NOMO-1 treated with dmso at 0.1 percent for 144 hours (cell line): ENCODE measurements around the gene HYLS1.
"Not testable (repeated sequence)": the region's sequence is repeated elsewhere in the genome, so short reads cannot be mapped to it uniquely, and the experiment has no call there.

Source experiments
- DNase-seq: peaks from one replicate; lab custom pipeline; 2025; ENCODE audit not compliant: unreplicated experiment; lab: John Stamatoyannopoulos, UW

HYLS1 gene, protein sequence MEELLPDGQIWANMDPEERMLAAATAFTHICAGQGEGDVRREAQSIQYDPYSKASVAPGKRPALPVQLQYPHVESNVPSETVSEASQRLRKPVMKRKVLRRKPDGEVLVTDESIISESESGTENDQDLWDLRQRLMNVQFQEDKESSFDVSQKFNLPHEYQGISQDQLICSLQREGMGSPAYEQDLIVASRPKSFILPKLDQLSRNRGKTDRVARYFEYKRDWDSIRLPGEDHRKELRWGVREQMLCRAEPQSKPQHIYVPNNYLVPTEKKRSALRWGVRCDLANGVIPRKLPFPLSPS

DNA sequence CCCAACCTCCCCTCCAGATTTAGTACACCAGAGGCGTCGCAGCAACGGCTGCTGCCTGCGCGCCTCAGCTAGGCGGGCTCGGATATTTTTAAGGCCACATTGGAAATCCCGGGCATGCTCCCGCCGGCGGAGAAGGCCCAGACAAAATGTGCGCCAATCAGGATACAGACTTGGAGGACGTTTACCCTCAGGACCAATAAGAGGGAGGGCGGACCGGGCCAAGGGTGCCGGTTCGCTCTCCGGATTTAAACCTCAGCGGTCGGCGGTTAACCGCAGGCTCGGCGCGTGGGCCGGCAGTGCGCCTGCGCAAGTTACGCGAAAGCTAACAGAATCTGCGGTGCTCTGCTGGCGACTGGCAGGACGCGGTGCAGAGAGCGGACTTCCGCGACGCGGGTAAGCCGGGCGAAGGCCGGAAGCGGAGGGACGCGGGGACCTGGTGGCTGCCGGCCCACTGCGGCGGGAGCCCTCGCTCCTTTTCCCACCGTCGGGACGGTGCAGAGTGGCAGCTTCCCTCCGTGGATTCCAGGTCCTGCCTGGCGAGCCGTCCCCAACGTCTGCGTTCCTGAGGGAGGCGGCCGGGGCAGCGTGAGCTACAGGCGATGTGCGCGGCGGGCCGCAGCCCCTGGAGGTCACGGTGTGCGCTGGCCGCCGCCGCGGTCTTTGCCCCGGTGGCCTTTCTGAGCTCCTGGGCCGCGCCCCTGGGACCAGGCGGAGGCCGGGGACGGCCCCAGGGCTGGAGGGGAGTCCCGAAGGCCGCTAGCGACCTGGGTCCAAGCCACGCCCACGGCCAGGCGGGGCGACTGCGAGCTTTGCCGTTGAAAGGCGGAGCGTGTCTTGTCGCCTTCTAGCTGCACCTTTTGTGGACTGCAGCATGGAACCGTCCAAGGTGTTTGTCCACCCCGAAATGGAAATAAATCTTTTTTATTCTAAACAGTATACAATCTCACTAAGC is at the start of gene HYLS1:
Gene HYLS1 (plus strand): TSS at position 296 of the 952 bp plus-strand sequence. CDS start 11,701 bp downstream, outside the sequence.
- peak; percentile 92 for DNase-seq

DNA sequence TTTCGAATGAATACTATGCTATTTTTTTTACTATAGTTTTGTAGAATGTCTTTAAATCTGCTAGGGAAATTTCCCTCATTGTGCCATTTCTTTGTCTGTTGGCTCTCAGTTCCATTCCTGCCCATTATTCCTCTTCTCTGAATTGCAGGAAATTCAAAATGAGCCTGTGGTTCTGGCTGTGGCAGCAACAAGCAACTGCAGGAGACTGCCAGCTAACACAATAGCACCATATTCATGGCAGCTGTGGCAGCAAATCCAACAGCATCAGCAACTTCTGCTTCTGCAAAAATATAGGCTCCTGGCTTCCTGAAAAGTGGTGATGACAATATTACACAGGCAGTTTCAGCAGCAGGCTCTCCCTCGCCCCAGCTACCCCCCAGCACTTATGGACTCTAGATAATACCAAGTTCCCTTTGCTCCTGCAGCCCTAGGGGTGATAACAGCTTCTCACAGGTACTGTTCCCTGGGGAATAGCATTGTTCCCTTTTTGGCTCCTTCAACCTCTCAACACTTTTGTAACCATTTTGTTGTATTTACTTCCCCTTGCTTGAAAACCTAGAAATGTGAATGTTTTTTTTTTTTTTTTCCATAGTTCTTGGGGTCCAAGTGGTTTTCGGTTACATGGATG is 45.0 kb upstream of the HYLS1 start:
- no peak for DNase-seq

DNA sequence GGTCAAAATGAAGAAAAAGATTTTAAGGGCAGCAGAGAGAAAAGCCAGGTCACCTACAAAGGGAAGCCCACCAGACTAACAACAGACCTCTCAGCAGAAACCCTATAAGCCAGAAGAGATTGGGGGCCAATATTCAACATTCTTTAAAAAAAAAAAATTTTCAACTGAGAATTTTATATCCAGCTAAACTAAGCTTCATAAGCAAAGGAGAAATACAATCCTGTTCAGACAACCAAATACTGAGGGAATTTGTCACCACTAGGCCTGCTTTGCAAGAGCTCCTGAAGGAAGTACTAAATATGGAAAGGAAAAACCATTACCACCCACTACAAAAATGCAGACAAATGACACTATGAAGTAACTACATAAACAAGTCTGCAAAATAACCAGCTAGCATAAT is 41.3 kb upstream of the HYLS1 start:
- no peak for DNase-seq

DNA sequence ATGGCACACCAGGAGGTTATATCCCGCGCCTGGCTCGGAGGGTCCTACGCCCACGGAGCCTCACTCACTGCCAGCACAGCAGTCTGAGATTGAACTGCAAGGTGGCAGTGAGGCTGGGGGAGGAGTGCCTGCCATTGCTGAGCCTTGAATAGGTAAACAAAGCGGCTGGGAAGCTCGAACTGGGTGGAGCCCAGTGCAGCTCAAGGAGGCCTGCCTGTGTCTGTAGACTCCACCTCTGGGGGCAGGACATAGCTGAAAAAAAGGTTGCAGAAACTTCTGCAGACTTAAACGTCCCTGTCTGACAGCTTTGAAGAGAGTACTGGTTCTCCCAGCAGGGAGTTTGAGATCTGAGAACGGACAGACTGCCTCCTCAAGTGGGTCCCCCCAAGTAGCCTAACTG is 29.8 kb upstream of the HYLS1 start:
- not testable (repeated sequence) for DNase-seq

DNA sequence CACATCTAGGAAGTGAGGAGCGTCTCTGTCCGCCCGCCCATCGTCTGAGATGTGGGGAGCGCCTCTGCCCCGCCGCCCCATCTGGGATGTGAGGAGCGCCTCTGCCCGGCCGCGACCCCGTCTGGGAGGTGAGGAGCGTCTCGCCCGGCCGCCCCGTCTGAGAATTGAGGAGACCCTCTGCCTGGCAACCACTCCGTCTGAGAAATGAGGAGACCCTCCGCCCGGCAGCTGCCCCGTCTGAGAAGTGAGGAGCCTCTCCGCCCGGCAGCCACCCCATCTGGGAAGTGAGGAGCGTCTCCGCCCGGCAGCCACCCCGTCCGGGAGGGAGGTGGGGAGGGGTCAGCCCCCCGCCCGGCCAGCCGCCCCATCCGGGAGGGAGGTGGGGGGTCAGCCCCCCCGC is 24.7 kb upstream of the HYLS1 start:
- DNase-seq: not testable (repeated sequence)

DNA sequence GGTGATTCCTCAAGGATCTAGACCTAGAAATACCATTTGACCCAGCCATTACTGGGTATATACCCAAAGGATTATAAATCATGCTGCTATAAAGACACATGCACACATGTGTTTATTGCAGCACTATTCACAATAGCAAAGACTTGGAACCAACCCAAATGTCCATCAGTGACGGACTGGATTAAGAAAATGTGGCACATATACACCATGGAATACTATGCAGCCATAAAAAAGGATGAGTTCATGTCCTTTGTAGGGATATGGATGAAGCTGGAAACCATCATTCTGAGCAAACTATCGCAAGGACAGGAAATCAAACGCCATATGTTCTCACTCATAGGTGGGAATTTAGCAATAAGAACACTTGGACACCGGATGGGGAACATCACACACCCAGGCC is 22.1 kb upstream of the HYLS1 start:
- DNase-seq: not testable (repeated sequence)

DNA sequence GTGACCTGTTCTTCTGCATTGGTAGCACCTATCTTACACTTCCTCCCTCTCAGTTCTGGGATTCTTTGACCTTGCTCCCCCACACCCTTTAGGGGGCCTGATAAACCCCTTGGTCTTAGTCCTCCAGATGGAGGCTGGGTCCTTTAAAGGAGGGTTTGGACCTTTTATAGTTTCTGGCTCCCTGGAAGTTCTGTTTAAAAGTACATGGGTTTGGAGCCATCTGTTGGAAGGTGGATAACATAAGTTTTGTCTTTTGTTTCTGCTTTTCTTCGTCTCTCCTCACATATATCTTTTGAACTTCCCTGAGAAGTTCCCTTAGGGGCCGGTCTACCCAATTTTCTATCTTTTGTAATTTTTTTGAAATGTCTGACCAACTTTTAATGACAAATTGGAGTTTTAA is 17.9 kb upstream of the HYLS1 start:
- no peak for DNase-seq

DNA sequence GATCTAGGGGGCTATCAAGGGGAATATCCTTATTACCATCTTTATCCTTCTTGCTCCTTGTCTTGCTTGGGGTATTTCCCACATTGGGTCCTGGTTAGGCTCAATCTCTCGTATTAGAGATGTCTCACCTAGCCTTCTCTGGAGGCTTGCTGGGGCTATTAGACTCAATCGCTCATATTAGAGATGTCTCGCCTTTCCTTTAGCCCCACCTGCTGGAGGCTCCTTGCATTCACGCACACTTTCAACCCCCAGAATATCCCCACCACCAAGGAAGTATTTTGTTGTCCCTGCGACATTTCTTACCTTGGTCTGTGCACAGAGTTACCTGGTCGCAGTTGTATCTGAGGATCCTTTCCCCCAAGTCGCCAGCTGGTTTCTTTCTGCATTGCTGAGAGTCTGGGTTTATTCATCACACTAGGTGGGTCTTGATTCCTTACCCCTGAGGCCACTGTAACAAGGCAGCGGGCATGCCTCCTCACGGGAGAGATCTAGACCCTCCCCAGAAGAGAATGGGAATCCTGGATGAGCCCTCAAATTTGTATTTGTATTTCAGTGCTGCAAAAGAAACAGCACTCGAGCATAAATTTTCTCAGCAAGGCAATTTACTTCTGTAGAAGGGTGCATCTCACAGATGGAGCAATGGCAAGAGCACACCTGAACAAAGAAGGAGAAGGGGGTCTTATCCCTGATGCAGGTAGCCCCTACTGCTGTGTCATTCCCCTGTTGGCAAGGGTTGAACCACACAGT is 15.9 kb upstream of the HYLS1 start:
- DNase-seq: no peak

DNA sequence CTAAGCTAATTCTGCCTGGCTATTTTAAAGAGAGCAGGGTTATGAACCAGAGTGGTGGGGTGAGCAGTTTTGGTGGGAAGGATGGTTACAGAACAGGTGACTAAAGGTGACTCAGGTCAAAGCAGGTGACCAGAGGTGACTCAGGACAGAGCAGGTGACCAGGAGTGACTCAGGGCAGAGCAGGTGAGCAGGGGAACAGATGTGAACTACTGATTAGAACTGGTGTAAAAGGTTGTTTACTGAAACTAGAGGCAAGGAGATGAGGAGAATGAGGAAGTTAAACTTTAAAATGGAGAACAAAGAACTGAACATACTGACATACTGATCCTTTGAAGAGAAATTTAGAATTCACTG is 15.4 kb upstream of the HYLS1 start:
- DNase-seq: no peak

DNA sequence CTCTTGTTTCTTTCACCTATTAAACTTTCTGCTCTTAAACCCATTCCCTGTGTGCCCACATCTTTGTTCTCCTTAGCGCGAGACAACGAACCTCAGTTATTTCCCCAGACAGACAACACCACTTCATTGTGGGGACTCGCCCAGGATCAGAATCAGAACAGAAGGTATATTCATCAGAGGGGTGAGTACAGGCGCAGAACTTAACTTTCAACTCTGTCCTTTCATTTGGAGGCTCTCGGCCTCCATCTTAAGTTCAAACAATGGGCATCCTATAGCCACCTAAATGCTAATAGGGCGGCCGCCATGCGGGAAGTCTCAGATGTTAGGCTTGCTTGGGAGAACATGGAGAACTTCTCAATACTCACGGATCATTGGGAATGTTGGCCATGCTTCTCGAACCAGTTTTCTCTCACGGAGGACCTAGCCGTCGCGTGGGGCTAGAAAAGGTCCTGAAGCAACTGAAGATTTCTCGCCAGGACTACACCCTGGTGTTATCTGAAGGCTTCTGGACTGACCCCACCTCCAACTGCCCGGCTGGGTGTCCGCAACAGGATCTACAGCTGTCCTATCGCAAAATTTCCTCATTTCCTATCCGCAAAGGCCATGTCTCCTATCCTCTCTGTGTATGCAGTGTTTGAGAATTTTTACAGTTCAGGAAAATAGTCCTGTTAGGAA is 13.4 kb upstream of the HYLS1 start:
- no peak for DNase-seq

DNA sequence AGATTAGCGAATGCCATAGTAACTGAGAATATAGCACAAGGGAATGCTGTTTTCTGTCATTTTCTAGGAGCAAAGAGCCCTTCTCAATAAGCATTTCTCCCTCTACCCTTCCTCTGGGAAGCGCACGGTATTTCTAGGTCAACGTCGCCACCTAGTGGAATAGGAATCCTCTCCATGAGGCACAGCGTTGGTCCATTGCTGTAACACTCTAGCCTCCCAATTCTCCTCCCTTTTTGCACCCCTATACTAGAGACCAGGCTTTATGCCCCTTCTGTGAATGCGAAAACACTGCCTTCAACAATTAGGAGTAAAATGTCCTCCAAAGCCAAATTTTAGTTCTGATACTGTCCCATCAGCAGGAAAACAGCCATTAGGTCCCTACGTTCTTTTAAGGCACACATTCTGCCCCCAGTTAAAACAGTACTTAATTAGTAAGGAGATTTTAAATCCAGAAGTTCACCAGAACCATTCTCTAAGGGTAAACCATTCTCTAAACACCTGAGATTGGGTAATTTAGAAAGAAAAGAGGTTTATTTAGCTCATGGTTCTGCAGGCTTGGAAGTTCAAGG is 12.8 kb upstream of the HYLS1 start:
- no peak for DNase-seq

DNA sequence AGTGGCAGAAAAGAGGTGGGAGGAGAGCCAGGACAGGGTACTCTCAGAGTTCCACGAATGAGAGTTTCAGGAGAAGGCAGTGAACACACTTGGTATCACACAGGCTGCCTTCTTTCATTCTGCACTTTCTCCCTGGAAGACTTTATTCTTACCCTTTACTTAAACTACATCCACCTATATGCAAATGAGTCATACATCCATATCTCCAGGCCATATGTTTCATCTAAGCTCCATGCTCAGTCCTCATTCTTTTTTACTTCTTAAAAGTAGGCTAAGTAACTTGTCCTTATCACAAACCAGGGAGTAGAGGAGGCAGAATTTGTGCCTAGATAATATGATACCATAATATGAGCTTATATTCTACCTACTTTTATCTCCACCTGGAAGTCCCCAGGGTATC is 6.2 kb upstream of the HYLS1 start:
- no peak for DNase-seq

DNA sequence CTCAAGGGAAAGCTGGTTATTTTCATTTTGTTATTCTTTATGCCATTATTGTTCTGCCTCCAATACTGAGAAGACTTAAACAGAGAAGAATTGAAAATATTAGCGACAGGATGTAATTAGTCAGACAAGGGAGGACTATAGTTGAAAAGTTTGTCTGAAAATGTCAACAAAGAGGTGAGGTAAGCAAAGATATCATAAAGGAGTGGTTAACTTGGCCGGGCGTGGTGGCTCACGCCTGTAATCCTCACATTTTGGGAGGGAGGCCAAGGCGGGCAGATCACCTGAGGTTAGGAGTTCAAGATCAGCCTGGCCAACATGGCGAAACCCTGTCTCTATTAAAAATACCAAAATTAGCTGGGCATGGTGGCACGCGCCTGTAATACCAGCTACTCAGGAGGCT is 4.1 kb upstream of the HYLS1 start:
- DNase-seq: no peak

DNA sequence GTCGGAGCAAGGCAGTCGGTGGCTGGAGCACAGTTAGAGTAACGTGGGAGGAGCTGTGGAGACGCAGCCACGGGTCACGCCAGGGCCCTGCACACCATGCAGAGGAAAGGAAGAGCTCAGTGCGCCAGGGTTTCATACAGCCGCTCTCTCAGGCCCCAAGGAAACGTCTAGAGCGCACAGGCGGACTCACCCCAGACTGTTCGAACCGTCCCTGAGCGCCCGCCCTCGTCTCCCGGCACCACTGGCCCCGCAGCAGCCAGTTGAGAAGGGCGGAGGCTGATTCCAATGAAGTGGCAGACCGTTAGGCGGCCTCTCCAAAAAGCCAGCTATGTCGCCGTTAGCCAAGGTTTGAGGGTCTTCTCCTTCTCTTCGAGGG is 483 bp upstream of the HYLS1 start:
- DNase-seq: peak; percentile 37

DNA sequence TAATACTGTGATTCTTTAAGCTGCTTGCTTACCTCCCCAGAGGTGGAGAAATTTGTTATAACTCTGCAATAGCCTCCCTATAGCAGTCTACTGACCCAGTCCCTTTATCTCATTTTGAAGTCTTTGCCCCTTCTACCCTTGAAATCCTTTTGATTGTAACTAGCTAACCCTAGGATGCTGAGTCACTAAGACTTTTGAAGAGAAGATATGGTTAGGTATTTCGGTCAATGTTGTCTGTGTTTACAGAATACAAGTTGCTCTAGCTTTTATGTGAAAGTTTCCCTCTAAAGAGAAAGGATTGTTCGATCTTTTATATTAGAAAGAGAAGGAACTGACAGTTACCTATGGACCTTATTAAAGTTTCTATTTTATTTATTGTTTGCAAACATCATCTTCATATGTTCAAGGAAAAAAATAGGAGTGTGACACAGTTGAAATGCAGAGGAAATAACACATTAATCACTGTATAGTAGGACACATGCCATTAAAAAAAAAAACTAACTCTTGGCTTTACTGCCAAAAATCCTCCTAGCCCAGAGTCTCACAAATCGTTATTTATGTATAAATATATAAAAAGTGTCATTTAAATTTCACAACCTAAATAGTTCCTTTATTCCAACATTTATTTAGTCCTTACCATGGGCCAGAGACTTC is 3.1 kb downstream of the HYLS1 start:
- no peak for DNase-seq

DNA sequence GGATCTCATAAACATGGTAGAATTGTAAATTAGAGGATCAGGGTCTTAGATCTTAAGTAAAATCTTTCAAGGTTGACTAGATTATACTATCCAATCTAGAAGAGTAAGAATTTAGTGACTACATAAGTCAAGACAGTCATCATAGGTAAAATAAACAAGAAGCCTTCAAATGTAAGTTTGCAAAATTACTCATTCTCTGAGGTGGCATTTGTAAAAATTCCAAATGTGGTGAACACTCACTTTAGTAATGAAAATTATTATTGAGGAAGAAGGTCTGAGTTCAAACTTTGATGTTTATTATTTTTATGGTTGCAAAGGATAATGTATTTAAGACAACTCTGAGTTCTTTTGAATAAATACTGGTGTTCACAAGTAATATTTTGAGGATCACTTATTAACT is 4.6 kb downstream of the HYLS1 start:
- no peak for DNase-seq

DNA sequence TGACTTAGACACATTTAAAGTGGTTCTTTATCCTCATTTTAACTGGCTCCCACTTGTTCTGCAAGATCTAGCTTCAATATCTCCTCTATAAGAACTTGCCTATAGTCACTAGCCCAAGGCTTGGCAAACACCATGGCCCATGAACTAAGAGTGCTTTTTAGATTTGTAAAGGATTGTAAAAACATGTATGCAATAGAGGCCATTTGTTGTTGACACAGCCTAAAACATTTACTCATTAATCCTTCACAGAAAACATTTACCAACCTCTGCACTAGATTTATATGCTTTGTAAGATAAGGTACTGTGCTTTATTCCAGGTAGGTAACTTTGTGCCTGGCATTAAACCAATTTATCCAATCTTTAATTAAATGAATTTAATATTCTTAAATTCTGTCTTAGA is 5.5 kb downstream of the HYLS1 start:
- DNase-seq: no peak

DNA sequence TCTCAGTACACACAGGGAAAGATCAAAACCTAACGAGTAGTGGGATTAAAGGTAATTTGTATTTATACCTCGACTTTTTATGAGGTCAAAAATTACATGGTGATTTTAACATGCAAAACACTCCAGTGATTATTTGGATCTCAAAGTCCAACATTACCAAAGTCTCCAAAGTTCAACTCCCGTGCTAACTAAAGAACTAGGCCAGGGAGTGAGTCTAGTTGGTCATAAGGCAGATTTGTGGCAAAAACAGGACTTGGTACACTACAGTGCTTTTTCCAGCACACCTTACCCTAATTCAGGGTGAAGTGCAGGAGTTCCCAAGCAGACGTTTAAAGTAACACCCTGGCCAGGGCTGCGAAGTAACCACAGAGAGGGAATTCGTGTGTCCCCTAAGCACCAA is 14.4 kb downstream of the HYLS1 start:
- no peak for DNase-seq

DNA sequence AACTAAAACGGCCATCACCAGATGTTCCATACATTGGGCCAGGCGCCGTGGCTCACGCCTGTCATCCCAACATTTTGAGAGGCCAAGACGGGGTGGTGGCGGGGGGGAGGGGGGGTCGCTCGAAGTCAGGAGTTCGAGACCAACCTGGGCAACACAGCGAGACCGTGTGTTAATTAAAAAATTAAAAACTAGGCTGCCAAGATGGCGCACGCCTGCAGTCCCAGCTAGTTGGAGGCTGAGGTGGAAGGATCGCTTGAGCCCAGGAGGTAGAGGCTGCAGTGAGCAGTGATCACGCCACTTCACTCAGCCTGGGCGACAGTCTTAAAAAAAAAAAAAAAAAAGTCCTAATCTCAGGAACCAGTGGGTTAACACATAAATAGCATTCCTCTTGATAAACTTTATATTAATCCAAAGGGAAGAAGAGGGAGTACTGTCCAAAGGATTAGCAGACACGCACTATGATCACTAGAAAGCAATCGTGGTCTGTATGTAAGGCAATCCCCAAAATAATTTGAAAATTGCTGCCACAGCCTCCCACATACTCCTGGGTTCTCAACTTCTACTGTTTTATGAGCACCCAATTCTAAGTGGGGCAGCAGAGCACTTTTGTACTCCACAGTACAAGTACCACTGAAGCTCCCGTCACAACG is 14.9 kb downstream of the HYLS1 start:
- DNase-seq: no peak
